Vagina (tissue), 2 donors: Measurements from ENCODE around the gene RAB4A.

ENCODE experiments used
- POLR2A ChIP-seq, 2 donors: fragments of 450-650 bp; IDR thresholded peaks; one replicate each; pipeline ENCODE4 v1.6.1; 2017; ENCODE audit warnings: antibody characterized with exemption in 2 of 2, mild to moderate bottlenecking in 2 of 2, moderate library complexity in 2 of 2
- TF ChIP-seq, protein P1 (sequence below), 3 experiments: fragments of 450-650 bp in 2 of 3; fragments of 200-600 bp in 1 of 3; sonication (generic) in 1 of 3; IDR thresholded peaks; one replicate each; pipeline ENCODE4 v1.5.1; 2017 to 2019; ENCODE audit warnings: antibody characterized with exemption in 3 of 3, mild to moderate bottlenecking in 2 of 3, moderate library complexity in 2 of 3

DNA sequence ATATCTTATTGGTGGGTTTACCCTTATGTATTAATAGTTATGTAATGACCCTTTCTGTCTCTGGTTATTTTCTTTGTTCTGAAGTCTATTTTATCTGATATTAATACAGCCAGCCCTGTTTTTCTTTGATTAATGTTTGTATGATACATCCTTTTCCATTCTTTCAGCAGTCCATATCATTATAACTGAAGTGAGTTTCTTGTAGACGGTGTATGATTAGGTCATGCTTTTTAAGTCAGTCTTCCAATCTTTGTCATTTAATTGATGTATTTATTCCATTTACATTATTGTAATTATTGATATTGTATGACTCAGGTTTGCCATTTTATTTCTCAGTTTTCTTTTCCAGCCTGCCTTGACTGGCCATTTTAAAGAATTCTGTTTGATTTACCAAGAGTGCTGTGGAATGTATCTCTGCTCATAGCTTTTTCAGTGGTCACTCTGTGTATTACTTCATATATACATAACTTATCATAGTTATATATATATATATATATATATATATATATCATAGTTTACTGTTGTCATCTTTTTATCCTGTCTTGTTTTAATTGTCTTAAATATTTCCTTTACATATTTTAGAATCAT lies 10.5 kb downstream of the RAB4A start:
- TF ChIP-seq, protein P1, sequence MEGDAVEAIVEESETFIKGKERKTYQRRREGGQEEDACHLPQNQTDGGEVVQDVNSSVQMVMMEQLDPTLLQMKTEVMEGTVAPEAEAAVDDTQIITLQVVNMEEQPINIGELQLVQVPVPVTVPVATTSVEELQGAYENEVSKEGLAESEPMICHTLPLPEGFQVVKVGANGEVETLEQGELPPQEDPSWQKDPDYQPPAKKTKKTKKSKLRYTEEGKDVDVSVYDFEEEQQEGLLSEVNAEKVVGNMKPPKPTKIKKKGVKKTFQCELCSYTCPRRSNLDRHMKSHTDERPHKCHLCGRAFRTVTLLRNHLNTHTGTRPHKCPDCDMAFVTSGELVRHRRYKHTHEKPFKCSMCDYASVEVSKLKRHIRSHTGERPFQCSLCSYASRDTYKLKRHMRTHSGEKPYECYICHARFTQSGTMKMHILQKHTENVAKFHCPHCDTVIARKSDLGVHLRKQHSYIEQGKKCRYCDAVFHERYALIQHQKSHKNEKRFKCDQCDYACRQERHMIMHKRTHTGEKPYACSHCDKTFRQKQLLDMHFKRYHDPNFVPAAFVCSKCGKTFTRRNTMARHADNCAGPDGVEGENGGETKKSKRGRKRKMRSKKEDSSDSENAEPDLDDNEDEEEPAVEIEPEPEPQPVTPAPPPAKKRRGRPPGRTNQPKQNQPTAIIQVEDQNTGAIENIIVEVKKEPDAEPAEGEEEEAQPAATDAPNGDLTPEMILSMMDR (IDR thresholded peaks at IDR 0.05) = no peak
- TF ChIP-seq POLR2A (IDR thresholded peaks at IDR 0.05) = no peak
